ENCODE data around the gene SORCS2.

Gene SORCS2

GRCh38 chr4:7625071-7625470 lies 432.7 kb downstream of the SORCS2 start:
- no peak overlapping the region for H3K4me3 ChIP-seq (ENCODE audit: low read depth, low read length)
- no peak for DNase-seq (ENCODE audit: low read depth)
- TF ChIP-seq, protein P1, sequence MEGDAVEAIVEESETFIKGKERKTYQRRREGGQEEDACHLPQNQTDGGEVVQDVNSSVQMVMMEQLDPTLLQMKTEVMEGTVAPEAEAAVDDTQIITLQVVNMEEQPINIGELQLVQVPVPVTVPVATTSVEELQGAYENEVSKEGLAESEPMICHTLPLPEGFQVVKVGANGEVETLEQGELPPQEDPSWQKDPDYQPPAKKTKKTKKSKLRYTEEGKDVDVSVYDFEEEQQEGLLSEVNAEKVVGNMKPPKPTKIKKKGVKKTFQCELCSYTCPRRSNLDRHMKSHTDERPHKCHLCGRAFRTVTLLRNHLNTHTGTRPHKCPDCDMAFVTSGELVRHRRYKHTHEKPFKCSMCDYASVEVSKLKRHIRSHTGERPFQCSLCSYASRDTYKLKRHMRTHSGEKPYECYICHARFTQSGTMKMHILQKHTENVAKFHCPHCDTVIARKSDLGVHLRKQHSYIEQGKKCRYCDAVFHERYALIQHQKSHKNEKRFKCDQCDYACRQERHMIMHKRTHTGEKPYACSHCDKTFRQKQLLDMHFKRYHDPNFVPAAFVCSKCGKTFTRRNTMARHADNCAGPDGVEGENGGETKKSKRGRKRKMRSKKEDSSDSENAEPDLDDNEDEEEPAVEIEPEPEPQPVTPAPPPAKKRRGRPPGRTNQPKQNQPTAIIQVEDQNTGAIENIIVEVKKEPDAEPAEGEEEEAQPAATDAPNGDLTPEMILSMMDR (IDR thresholded peaks at IDR 0.05; ENCODE audit: low read depth, low read length): no peak
- TF ChIP-seq MYC (IDR thresholded peaks at IDR 0.05; ENCODE audit: low read depth, low read length) (no peak), POLR2A (IDR thresholded peaks at IDR 0.05; ENCODE audit: extremely low read depth, insufficient read length) (no peak)
- TF ChIP-seq, protein P2, sequence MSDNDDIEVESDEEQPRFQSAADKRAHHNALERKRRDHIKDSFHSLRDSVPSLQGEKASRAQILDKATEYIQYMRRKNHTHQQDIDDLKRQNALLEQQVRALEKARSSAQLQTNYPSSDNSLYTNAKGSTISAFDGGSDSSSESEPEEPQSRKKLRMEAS (IDR thresholded peaks at IDR 0.05; ENCODE audit: low read depth, low read length): no peak

DNA sequence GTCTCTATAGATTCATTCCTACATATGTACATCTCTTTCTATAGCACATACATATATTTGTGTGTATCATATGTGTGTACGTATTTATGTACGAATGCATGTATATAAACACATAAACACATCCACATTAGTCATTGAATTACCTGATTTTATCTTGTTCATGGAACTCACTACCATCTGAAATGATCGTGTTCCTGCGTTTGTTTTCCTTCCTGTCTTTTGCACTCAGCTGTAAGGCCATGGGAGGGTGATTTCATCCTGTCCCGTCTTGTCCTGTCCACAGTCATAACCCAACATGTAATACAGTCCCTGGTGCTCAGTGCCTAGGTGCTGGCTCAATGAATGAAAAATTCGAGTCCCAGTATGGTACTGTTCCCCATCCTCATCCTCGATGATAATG lies 434.2 kb downstream of the SORCS2 start:
- H3K4me3 ChIP-seq (ENCODE audit: low read depth, low read length): no peak overlapping the region
- DNase-seq (ENCODE audit: low read depth): no peak
- TF ChIP-seq MYC (IDR thresholded peaks at IDR 0.05; ENCODE audit: low read depth, low read length) (no peak), POLR2A (IDR thresholded peaks at IDR 0.05; ENCODE audit: extremely low read depth, insufficient read length) (no peak)
- TF ChIP-seq, protein P2 (IDR thresholded peaks at IDR 0.05; ENCODE audit: low read depth, low read length): no peak
- TF ChIP-seq, protein P1 (IDR thresholded peaks at IDR 0.05; ENCODE audit: low read depth, low read length): no peak

- H3K4me3 ChIP-seq (ENCODE audit: low read depth, low read length): no peak overlapping the region
- DNase-seq (ENCODE audit: low read depth): no peak
- TF ChIP-seq POLR2A (IDR thresholded peaks at IDR 0.05; ENCODE audit: extremely low read depth, insufficient read length) (no peak), MYC (IDR thresholded peaks at IDR 0.05; ENCODE audit: low read depth, low read length) (no peak)
- TF ChIP-seq, protein P2 (IDR thresholded peaks at IDR 0.05; ENCODE audit: low read depth, low read length): no peak
- TF ChIP-seq, protein P1 (IDR thresholded peaks at IDR 0.05; ENCODE audit: low read depth, low read length): no peak
Measured at GRCh38 chr4:7627251-7628250, 435.2 kb downstream of the SORCS2 start.

DNA sequence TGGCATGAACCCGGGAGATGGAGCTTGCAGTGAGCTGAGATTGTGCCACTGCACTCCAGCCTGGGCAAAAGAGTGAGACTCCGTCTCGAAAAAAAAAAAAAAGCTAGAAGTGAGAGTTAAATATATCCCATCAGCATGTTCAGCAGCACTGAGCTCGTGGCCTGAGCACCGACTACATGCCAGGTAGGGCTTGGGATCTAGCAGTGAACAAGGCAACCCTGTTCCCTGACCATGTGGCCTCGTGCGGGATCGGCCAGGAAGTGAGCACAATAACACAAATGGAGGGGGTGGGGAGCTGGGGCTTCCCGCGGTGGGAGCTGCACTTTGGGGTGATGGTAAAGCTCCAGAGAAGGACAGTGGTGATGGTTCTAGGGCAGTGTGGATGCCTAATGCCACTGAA lies 436.1 kb downstream of the SORCS2 start:
- no peak for DNase-seq (ENCODE audit: low read depth)
- no peak overlapping the region for H3K4me3 ChIP-seq (ENCODE audit: low read depth, low read length)
- TF ChIP-seq, protein P2 (IDR thresholded peaks at IDR 0.05; ENCODE audit: low read depth, low read length): no peak
- TF ChIP-seq, protein P1 (IDR thresholded peaks at IDR 0.05; ENCODE audit: low read depth, low read length): no peak
- no peak for TF ChIP-seq POLR2A (IDR thresholded peaks at IDR 0.05; ENCODE audit: extremely low read depth, insufficient read length)
- no peak for TF ChIP-seq MYC (IDR thresholded peaks at IDR 0.05; ENCODE audit: low read depth, low read length)

DNA sequence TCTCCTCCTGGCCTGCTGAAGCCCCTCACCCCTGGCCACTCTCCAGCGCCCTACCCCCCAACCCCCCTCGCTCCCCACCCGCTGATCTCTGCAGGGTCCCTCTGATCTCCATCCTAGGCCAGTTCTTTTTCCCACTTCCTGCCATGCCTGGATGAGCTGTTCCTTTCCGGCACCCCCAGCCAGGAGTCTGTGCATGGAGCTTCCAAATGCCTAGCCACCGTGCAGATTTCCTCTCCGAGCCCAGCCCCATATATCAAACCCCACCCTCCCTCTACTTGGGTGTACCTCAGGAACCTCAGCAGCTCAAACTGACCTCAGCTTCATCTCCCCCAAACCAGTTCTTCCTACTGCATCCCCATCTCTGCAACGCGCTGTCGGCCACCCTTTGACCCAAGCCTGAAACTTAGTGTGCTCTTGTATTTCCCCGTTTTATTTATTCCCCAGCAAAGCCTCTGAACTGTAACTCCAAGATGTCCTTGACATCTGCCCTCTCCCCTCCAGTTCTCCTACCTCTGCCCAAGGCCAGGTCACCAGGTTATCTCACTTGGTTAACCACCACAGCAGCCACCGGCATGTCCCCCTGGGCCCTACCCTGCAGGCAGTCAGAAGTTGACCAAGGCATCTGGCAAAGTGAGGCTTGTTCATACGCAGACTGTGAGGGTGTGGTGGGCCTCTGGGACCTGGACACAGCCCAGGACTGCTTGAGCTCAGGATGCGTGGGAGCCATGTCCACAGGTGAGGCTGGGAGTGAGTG lies 437.3 kb downstream of the SORCS2 start:
- TF ChIP-seq, protein P2 (IDR thresholded peaks at IDR 0.05; ENCODE audit: low read depth, low read length): no peak
- TF ChIP-seq MYC (IDR thresholded peaks at IDR 0.05; ENCODE audit: low read depth, low read length) (no peak), POLR2A (IDR thresholded peaks at IDR 0.05; ENCODE audit: extremely low read depth, insufficient read length) (no peak)
- TF ChIP-seq, protein P1 (IDR thresholded peaks at IDR 0.05; ENCODE audit: low read depth, low read length): no peak
- DNase-seq (ENCODE audit: low read depth): no peak
- H3K4me3 ChIP-seq (ENCODE audit: low read depth, low read length): no peak overlapping the region
